Body of pancreas (tissue), 4 donors: ENCODE data around the gene PFN1.

Experiments used
- POLR2A ChIP-seq, 3 donors: fragments of 450-650 bp; IDR thresholded peaks; one replicate each; pipeline ENCODE4 v1.6.1; 2016; ENCODE audit warnings: antibody characterized with exemption in 3 of 3, mild to moderate bottlenecking in 2 of 3
- TF ChIP-seq, protein P1 (sequence below), 7 experiments: fragments of 450-650 bp in 4 of 7; fragments of 200-600 bp in 3 of 7; sonication (generic) in 3 of 7; IDR thresholded peaks; one replicate each; pipeline ENCODE4 v1.5.1; 2016 to 2019; ENCODE audit warnings: antibody characterized with exemption in 7 of 7

DNA sequence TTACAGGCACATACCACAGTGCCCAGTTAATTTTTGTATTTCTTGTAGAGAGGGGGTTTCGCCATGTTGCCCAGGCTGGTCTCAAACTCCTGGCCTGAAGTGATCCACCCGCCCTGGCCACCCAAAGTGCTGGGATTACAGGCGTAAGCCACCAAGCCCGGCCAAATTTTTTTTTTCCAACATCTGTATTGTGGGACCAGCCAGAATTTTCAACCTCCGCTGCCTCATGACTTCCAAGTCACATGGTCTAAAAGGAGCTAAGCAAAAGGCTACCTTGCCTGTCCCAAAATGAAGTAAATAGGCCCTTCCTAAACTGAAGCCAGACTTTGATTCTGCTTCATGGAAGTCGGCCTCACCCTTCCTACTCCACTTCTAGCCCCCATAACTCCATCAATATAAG is 23.5 kb upstream of the PFN1 start:
- TF ChIP-seq POLR2A (IDR thresholded peaks at IDR 0.05), result no peak
- TF ChIP-seq, protein P1, sequence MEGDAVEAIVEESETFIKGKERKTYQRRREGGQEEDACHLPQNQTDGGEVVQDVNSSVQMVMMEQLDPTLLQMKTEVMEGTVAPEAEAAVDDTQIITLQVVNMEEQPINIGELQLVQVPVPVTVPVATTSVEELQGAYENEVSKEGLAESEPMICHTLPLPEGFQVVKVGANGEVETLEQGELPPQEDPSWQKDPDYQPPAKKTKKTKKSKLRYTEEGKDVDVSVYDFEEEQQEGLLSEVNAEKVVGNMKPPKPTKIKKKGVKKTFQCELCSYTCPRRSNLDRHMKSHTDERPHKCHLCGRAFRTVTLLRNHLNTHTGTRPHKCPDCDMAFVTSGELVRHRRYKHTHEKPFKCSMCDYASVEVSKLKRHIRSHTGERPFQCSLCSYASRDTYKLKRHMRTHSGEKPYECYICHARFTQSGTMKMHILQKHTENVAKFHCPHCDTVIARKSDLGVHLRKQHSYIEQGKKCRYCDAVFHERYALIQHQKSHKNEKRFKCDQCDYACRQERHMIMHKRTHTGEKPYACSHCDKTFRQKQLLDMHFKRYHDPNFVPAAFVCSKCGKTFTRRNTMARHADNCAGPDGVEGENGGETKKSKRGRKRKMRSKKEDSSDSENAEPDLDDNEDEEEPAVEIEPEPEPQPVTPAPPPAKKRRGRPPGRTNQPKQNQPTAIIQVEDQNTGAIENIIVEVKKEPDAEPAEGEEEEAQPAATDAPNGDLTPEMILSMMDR (IDR thresholded peaks at IDR 0.05), result no peak
